K562 (cell line): ENCODE measurements around the gene SF3A2. TPM values are rescaled to one million over a fixed set of nuclear protein-coding genes. Genes with fewer than 3 reads are reported as not detected.

Experiments
- CBX1 ChIP-seq: sonication (generic); IDR thresholded peaks from 2 replicates; pipeline ENCODE4 v1.6.1; 2016; ENCODE audit warnings: antibody characterized with exemption, low read depth, mild to moderate bottlenecking
- CCNT2 ChIP-seq: IDR thresholded peaks from 2 replicates; pipeline ENCODE4 v1.6.1; 2011; ENCODE audit warnings: borderline replicate concordance, low read depth, mild to moderate bottlenecking, moderate library complexity, mixed read lengths, low read length; ENCODE audit not compliant: insufficient read length; ENCODE audit errors: extremely low read depth
- CHCHD3 ChIP-seq: fragments of 250-450 bp; sonication (Bioruptor Pico); IDR thresholded peaks from 2 replicates; pipeline ENCODE4 v2.1.2; 2022; ENCODE audit warnings: mild to moderate bottlenecking
- CXXC5 ChIP-seq: fragments of 250-450 bp; sonication (Bioruptor Pico); IDR thresholded peaks from 2 replicates; pipeline ENCODE4 v1.8.0; 2022; ENCODE audit warnings: inconsistent platforms, mild to moderate bottlenecking, moderate library complexity
- DACH1 ChIP-seq: fragments of 450-650 bp; IDR thresholded peaks from 2 replicates; pipeline ENCODE4 v1.6.1; 2018; ENCODE audit not compliant: partially characterized antibody
- DDX20 ChIP-seq: fragments of 450-650 bp; IDR thresholded peaks from 2 replicates; pipeline ENCODE4 v1.6.1; 2016; ENCODE audit warnings: missing genetic modification characterization, low read depth, mild to moderate bottlenecking, missing compliant biosample characterization, moderate library complexity
- HMGN3 ChIP-seq: IDR thresholded peaks from 2 replicates; pipeline ENCODE4 v1.6.1; 2011; ENCODE audit warnings: borderline replicate concordance, low read depth, mild to moderate bottlenecking, mixed read lengths, low read length; ENCODE audit not compliant: insufficient read length; ENCODE audit errors: extremely low read depth
- MYC ChIP-seq, 2 experiments: fragments of 250-450 bp in 1 of 2; sonication (Bioruptor Pico) in 1 of 2; IDR thresholded peaks; 2 replicates each; pipeline versions ENCODE4 v1.5.1 to v1.6.1; 2012 to 2021; ENCODE audit warnings: low read depth in 2 of 2, borderline replicate concordance in 1 of 2, improper control_type of control experiment in 1 of 2, low read length in 1 of 2, mild to moderate bottlenecking in 1 of 2, moderate library complexity in 1 of 2
- MYNN ChIP-seq, 2 experiments: sonication (generic); formaldehyde crosslinking in 1 of 2; IDR thresholded peaks; 2 replicates each; pipeline versions ENCODE4 v1.5.0 to v1.6.1; 2016 to 2020; ENCODE audit warnings: antibody characterized with exemption in 1 of 2, missing genetic modification reagents in 1 of 2
- RBM22 ChIP-seq: fragments of 200-400 bp; formaldehyde crosslinking; IDR thresholded peaks from 2 replicates; pipeline ENCODE4 v1.6.1; 2018; ENCODE audit warnings: low read length, low read depth; ENCODE audit not compliant: poor library complexity, severe bottlenecking
- SLC30A9 ChIP-seq: fragments of 250-450 bp; sonication (Bioruptor Pico); IDR thresholded peaks from 2 replicates; pipeline ENCODE4 v1.8.0; 2022; ENCODE audit warnings: mild to moderate bottlenecking, moderate library complexity
- TEAD2 ChIP-seq: fragments of 450-650 bp; IDR thresholded peaks from 2 replicates; pipeline ENCODE4 v1.6.1; 2016; ENCODE audit warnings: missing genetic modification characterization, control low read depth, missing compliant biosample characterization
- YBX1 ChIP-seq: fragments of 450-650 bp; IDR thresholded peaks from 2 replicates; pipeline ENCODE4 v1.7.1; 2016; ENCODE audit warnings: mild to moderate bottlenecking
- ZNF146 ChIP-seq: IDR thresholded peaks from one replicate; pipeline ENCODE4 v1.6.1; 2018; ENCODE audit warnings: missing compliant biosample characterization; ENCODE audit not compliant: unreplicated experiment
- ZNF24 ChIP-seq: fragments of 450-650 bp; IDR thresholded peaks from 2 replicates; pipeline ENCODE4 v1.6.1; 2016
- ZNF444 ChIP-seq: fragments of 250-450 bp; sonication (Bioruptor Pico); IDR thresholded peaks from 2 replicates; pipeline ENCODE4 v1.4.0; 2020; ENCODE audit warnings: mild to moderate bottlenecking, moderate library complexity
- polyA plus RNA-seq, 8 experiments: library from polyadenylated mRNA; depleted of rRNA in 4 of 8; stranded (reverse) in 5 of 8; unstranded in 3 of 8; fragments of >200 nt; fragmentation: Nextera tagmentation in 2 of 8; fragmentation: Illumina TruSeq in 1 of 8; extraction: Ambion mirVana in 2 of 8; extraction: Trizol in 1 of 8; gene quantifications; 2 replicates each; pipeline versions ENCODE4 v1.2.1 to v1.2.3, GENCODE V29; 2011 to 2014; ENCODE audit warnings: inconsistent platforms in 1 of 8, missing spikeins in 1 of 8
- total RNA-seq, 7 experiments: library from RNA; depleted of rRNA in 6 of 7; stranded (reverse); fragments of >200 nt in 6 of 7; fragmentation: Illumina TruSeq in 2 of 7; extraction: Trizol in 2 of 7; gene quantifications; 2 replicates each; pipeline versions ENCODE4 v1.2.1 to v1.2.3, GENCODE V29; 2011 to 2021; ENCODE audit warnings: low replicate concordance in 1 of 7
- TF ChIP-seq, protein P1 (sequence below), 2 experiments: fragments of 450-650 bp; IDR thresholded peaks; 2 replicates each; pipeline ENCODE4 v1.6.1; 2016; ENCODE audit warnings: mild to moderate bottlenecking in 2 of 2, borderline replicate concordance in 1 of 2, low read depth in 1 of 2, moderate library complexity in 1 of 2
- TF ChIP-seq, protein P2 (sequence below): IDR thresholded peaks from 2 replicates; pipeline ENCODE4 v1.6.1; 2014; ENCODE audit warnings: antibody characterized with exemption

The SF3A2 gene
- total and polyA plus RNA-seq, 9 of the 15 experiments (the other 6 are each of a cell fraction or from before 2014, with no cell fraction given): 0.17 to 194 (median 22.8) TPM

- TF ChIP-seq CBX1 (no peak), MYC (IDR thresholded peaks at IDR 0.05; ENCODE audit: low read depth, low read length) (no peak), MYC (CRISPR knock-in tag; IDR thresholded peaks at IDR 0.05; ENCODE audit: borderline replicate concordance, low read depth) (no peak), YBX1 (no peak), CCNT2 (peak; percentile 47), DDX20 (tag) (no peak), ZNF146 (CRISPR knock-in tag) (no peak), CXXC5 (no peak), ZNF24 (no peak), CHCHD3 (CRISPR knock-in tag) (no peak), RBM22 (peak; percentile 37), HMGN3 (peak; percentile 49), ZNF444 (CRISPR knock-in tag) (no peak), TEAD2 (tag) (no peak), DACH1 (no peak), SLC30A9 (CRISPR knock-in tag) (no peak), MYNN (IDR thresholded peaks at IDR 0.05) (peak; percentile 9), MYNN (CRISPR knock-in tag; IDR thresholded peaks at IDR 0.05) (no peak)
- TF ChIP-seq, protein P1, sequence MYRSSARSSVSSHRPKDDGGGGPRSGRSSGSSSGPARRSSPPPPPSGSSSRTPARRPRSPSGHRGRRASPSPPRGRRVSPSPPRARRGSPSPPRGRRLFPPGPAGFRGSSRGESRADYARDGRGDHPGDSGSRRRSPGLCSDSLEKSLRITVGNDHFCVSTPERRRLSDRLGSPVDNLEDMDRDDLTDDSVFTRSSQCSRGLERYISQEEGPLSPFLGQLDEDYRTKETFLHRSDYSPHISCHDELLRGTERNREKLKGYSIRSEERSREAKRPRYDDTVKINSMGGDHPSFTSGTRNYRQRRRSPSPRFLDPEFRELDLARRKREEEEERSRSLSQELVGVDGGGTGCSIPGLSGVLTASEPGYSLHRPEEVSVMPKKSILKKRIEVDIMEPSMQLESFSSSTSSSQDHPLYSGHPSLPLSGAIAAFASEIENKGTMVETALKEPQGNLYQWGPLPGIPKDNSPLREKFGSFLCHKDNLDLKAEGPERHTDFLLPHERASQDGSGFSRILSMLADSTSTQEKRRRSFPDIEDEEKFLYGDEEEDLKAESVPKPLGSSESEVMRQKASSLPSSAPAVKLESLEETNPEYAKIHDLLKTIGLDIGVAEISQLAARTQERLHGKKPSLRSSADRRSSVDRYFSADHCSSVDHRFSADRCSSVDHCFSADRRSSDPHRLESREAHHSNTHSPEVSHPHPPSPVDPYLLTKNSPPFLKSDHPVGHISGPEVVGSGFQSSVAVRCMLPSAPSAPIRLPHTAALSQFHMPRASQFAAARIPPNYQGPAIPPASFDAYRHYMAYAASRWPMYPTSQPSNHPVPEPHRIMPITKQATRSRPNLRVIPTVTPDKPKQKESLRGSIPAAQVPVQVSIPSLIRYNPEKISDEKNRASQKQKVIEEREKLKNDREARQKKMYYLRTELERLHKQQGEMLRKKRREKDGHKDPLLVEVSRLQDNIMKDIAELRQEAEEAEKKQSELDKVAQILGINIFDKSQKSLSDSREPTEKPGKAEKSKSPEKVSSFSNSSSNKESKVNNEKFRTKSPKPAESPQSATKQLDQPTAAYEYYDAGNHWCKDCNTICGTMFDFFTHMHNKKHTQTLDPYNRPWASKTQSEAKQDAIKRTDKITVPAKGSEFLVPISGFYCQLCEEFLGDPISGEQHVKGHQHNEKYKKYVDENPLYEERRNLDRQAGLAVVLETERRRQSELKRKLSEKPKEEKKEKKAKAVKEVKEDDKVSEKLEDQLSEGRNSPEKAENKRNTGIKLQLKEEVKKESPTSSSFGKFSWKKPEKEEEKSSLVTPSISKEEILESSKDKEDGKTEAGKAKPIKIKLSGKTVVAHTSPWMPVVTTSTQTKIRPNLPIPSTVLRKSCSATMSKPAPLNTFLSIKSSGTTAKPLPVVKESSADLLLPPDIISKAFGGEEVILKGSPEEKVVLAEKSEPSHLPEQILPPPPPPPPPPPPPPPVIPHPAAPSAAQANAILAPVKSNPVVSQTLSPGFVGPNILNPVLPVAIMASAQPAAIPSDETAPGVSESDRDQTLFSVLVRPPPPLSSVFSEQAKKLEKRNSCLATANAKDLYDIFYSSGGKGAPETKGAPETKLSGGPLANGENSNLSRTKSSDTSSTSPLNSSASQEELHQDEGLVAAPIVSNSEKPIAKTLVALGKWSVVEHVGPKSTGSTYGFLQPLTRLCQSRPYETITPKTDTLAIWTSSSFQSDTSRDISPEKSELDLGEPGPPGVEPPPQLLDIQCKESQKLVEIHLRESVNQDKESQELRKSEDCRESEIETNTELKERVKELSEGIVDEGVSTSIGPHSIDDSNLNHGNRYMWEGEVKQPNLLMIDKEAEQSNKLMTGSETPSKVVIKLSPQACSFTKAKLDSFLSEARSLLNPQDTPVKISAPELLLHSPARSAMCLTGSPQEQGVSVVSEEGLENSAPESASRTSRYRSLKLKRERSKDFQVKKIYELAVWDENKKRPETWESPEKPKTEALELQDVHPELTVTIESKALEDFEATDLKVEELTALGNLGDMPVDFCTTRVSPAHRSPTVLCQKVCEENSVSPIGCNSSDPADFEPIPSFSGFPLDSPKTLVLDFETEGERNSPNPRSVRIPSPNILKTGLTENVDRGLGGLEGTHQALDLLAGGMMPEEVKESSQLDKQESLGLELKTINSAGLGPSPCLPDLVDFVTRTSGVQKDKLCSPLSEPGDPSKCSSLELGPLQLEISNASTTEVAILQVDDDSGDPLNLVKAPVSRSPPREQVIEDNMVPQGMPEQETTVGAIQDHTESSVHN (IDR thresholded peaks at IDR 0.05; ENCODE audit: borderline replicate concordance in 1 of 2, low read depth in 1 of 2): no peak
- TF ChIP-seq, protein P2, sequence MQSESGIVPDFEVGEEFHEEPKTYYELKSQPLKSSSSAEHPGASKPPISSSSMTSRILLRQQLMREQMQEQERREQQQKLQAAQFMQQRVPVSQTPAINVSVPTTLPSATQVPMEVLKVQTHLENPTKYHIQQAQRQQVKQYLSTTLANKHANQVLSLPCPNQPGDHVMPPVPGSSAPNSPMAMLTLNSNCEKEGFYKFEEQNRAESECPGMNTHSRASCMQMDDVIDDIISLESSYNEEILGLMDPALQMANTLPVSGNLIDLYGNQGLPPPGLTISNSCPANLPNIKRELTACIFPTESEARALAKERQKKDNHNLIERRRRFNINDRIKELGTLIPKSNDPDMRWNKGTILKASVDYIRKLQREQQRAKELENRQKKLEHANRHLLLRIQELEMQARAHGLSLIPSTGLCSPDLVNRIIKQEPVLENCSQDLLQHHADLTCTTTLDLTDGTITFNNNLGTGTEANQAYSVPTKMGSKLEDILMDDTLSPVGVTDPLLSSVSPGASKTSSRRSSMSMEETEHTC: no peak
These were observed 12.6 kb downstream of the SF3A2 start, which contains the start of gene AMH (continued) for GRCh38 chr19:2249010-2249866.
